ENCODE measurements around the gene RFT1. TPM values are rescaled to one million over a fixed set of nuclear protein-coding genes. Genes with fewer than 3 reads are reported as not detected.

RFT1 gene
- total and polyA plus RNA-seq, 2 experiments from 2014 or later, result 11.3 to 13.3 TPM

- Mint-ChIP-seq H3K4me1 (peaks cover 7% of the 10 kb centered on the region), H3K27ac (no peak overlapping the region), H3K4me3 (no peak overlapping the region), H3K36me3 (ENCODE audit: low read depth) (peaks cover 2% of the 10 kb centered on the region; the same call in 1 of the 3 replicates), H3K9me3 (no peaks in the 10 kb centered on the region; the same call in 1 of the 3 replicates), H3K27me3 (ENCODE audit: insufficient read depth, low read depth, poor library complexity) (peaks cover 15% of the 10 kb centered on the region)
- Histone ChIP-seq H3K79me2 (replicated peaks; ENCODE audit: insufficient read depth) (no peaks in the 10 kb centered on the region), H2AFZ (no peak overlapping the region), H3K27ac (ENCODE audit: low read depth) (no peak overlapping the region), H3K36me3 (ENCODE audit: insufficient read depth) (no peaks in the 10 kb centered on the region), H3K9me2 (ENCODE audit: insufficient read depth) (no peaks in the 10 kb centered on the region), H3F3A (replicated peaks; ENCODE audit: low read depth) (0 out of 2 replicates have a peak, but pooled peaks cover 8% of the 10 kb centered on the region), H3K4me3 (no peak overlapping the region), H3K4me2 (no peak overlapping the region), H4K20me1 (replicated peaks; ENCODE audit: insufficient read depth) (no peaks in the 10 kb centered on the region), H3K4me1 (ENCODE audit: insufficient read depth) (no peaks in the 10 kb centered on the region), H3K27me3 (ENCODE audit: insufficient read depth) (peaks cover 19% of the 10 kb centered on the region)
- peak in 1 of 2 experiments; percentile 25; a peak in 2 of 4 replicates for TF ChIP-seq CTCF (conservative IDR thresholded peaks at IDR 0.05; ENCODE audit: low read depth in 2 of 2)
- no peak for TF ChIP-seq REST (IDR thresholded peaks at IDR 0.05; ENCODE audit: unreplicated experiment)
- TF ChIP-seq ETS1 (IDR thresholded peaks at IDR 0.05), result no peak
- ATAC-seq (no peak), DNase-seq (ENCODE audit: low spot score) (no peak)
Observed at GRCh38 chr3:53051929-53052328, 78.3 kb downstream of the RFT1 start.

GRCh38 chr3:53049987-53050386 lies 80.2 kb downstream of the RFT1 start:
- no peak overlapping the region for H3K4me3 Mint-ChIP-seq
- H3K9me2 ChIP-seq (ENCODE audit: insufficient read depth), result no peaks in the 10 kb centered on the region
- ATAC-seq (no peak), DNase-seq (ENCODE audit: low spot score) (no peak)
- no peak overlapping the region for H3K27ac Mint-ChIP-seq
- no peak overlapping the region for H3K27ac ChIP-seq (ENCODE audit: low read depth)
- peaks cover 22% of the 10 kb centered on the region for H3K27me3 ChIP-seq (ENCODE audit: insufficient read depth)
- peaks cover 21% of the 10 kb centered on the region for H3K27me3 Mint-ChIP-seq (ENCODE audit: insufficient read depth, low read depth, poor library complexity)
- no peak overlapping the region for H3K4me2 ChIP-seq
- no peaks in the 10 kb centered on the region for H3K36me3 ChIP-seq (ENCODE audit: insufficient read depth)
- H3K36me3 Mint-ChIP-seq (ENCODE audit: low read depth), result peaks cover 2% of the 10 kb centered on the region; the same call in 1 of the 3 replicates
- H4K20me1 ChIP-seq (replicated peaks; ENCODE audit: insufficient read depth), result no peaks in the 10 kb centered on the region
- 0 out of 2 replicates have a peak, but pooled peaks cover 11% of the 10 kb centered on the region for H3F3A ChIP-seq (replicated peaks; ENCODE audit: low read depth)
- no peaks in the 10 kb centered on the region; the same call in 1 of the 3 replicates for H3K9me3 Mint-ChIP-seq
- no peak overlapping the region for H2AFZ ChIP-seq
- H3K4me1 ChIP-seq (ENCODE audit: insufficient read depth), result no peaks in the 10 kb centered on the region
- H3K4me1 Mint-ChIP-seq, result peaks cover 8% of the 10 kb centered on the region
- TF ChIP-seq ZNF331 (CRISPR knock-in tag; IDR thresholded peaks at IDR 0.05; ENCODE audit: low read depth) (no peak), CREB1 (CRISPR knock-in tag; IDR thresholded peaks at IDR 0.05; ENCODE audit: low read depth) (no peak), EZH2phosphoT487 (IDR thresholded peaks at IDR 0.05; ENCODE audit: unreplicated experiment) (no peak), NANOG (IDR thresholded peaks at IDR 0.05; ENCODE audit: borderline replicate concordance) (no peak), CTCF (conservative IDR thresholded peaks at IDR 0.05; ENCODE audit: low read depth in 2 of 2) (no peak), EZH2 (IDR thresholded peaks at IDR 0.05; ENCODE audit: low read depth, unreplicated experiment) (no peak), ZNF114 (CRISPR knock-in tag; IDR thresholded peaks at IDR 0.05) (no peak), ETS1 (IDR thresholded peaks at IDR 0.05) (no peak), POLR2AphosphoS5 (IDR thresholded peaks at IDR 0.05; ENCODE audit: low read depth) (no peak)
- H3K79me2 ChIP-seq (replicated peaks; ENCODE audit: insufficient read depth), result no peaks in the 10 kb centered on the region
- no peak overlapping the region for H3K4me3 ChIP-seq
